Heart right ventricle (tissue), 16 donors: ENCODE results near the gene SLC2A6. TPM values are rescaled to one million over a fixed set of nuclear protein-coding genes. Genes with fewer than 3 reads are reported as not detected.

Source experiments
- ATAC-seq, 8 donors: fragments of 200-7000 bp; cut with Tn5 transposase; one replicate each; pipeline ENCODE4 v1.9.1; 2020; ENCODE audit warnings: mild to moderate bottlenecking in 8 of 8, moderate library complexity in 8 of 8, moderate number of reproducible peaks in 1 of 8
- DNase-seq, 2 donors: peaks; one replicate each; pipeline ENCODE4 v3.0.0-alpha.2; 2020
- H3K27ac ChIP-seq, 10 donors: fragments of 200-600 bp; sonication (generic) in 2 of 10; one replicate each; pipeline versions ENCODE4 v1.5.0 to v1.8.0; 2020 to 2022; ENCODE audit warnings: mild to moderate bottlenecking in 3 of 10
- H3K27me3 ChIP-seq, 7 donors: fragments of 200-600 bp; one replicate each; pipeline ENCODE4 v1.8.0; 2021 to 2022; ENCODE audit warnings: mild to moderate bottlenecking in 2 of 7
- H3K36me3 ChIP-seq, 9 donors: fragments of 200-600 bp; sonication (generic) in 1 of 9; one replicate each; pipeline versions ENCODE4 v1.5.0 to v1.8.0; 2020 to 2022; ENCODE audit warnings: mild to moderate bottlenecking in 2 of 9
- H3K4me1 ChIP-seq, 9 donors: fragments of 200-600 bp; sonication (generic) in 1 of 9; one replicate each; pipeline versions ENCODE4 v1.5.0 to v1.8.0; 2020 to 2022; ENCODE audit warnings: mild to moderate bottlenecking in 4 of 9
- H3K4me3 ChIP-seq, 10 donors: fragments of 200-600 bp; sonication (generic) in 2 of 10; one replicate each; pipeline versions ENCODE4 v1.5.0 to v1.8.0; 2020 to 2022; ENCODE audit warnings: mild to moderate bottlenecking in 7 of 10, moderate library complexity in 2 of 10
- H3K9me3 ChIP-seq, 11 donors: fragments of 200-600 bp in 10 of 11; sonication (generic) in 2 of 11; one replicate each; pipeline versions ENCODE4 v1.5.0 to v1.8.0; 2013 to 2022; ENCODE audit warnings: mild to moderate bottlenecking in 2 of 11, control low read depth in 1 of 11, moderate library complexity in 1 of 11
- CTCF ChIP-seq, 9 donors: fragments of 200-600 bp; sonication (generic) in 2 of 9; IDR thresholded peaks; one replicate each; pipeline versions ENCODE4 v1.5.0 to v1.8.0; 2021 to 2022; ENCODE audit warnings: antibody characterized with exemption in 9 of 9, mild to moderate bottlenecking in 5 of 9, moderate library complexity in 1 of 9
- WGBS, 2 donors: extraction: QIAGEN DNeasy Blood & Tissue Kit; methylation state at CpG; one replicate each; pipeline ENCODE4 v1.1.7; 2013; ENCODE audit warnings: inconsistent platforms in 1 of 2; 5-methylcytosine and 5-hydroxymethylcytosine counted together
- intact Hi-C, 10 donors: fragments of 100-400 bp; cut with DNase I; formaldehyde crosslinking; loops; one replicate each; pipeline versions ENCODE4 v1.11.1 to v1.14.2; 2022
- polyA plus RNA-seq, 2 donors: library from polyadenylated mRNA; stranded (reverse); fragments of 200-250 nt; gene quantifications; one replicate each; pipeline ENCODE4 v1.2.3, GENCODE V29; 2013
- total RNA-seq, 10 donors: library from RNA; stranded (reverse); fragmentation: NEBNext Ultra II Directional in 3 of 10; extraction: Animal tissue kit (Norgen Biotek cat#: 25700) in 3 of 10; gene quantifications; one replicate each; pipeline versions ENCODE4 v1.2.1 to v1.2.4, GENCODE V29; 2021 to 2023
- donor health status: Arrhythmogenic right ventricular cardiomyopathy.
- donor health status: ischemic (EF 13 %, LVEDD 7.1; RV severe dilation, severe dysfunction).
- donor health status: healthy with polysubstance abuse.
- donor health status: DM: no; HTN: yes; CAD: no.
- donor health status: DM: no; HTN: no; CAD: no.
- donor health status: ischemic (EF 25% LVEDD 6.9; RV normal size, moderate dysfunction).
- donor health status: ischemic (EF 25% LVEDD 5.7; RV mildly dilated, moderate dysfunction).
- donor health status: healthy.
- donor health status: DM: yes; HTN: yes; CAD: no.
- donor health status: Ischemic cardiomyopathy.
- donor health status: ischemic (EF 35%, LVEDD 5.7; RV mildly dilated, moderate dysfunction).
- donor health status: nonischemic (EF 11% LVEDD 7.7; RV severe dilation, severe dysfunction).
- donor health status: DM: yes; HTN: yes; CAD: no.
- donor health status: PGD.
- donor health status: ischemic (EF 29% LVEDD 5.4; RV normal size, mild dysfunction).
- donor health status: nonischemic (EF 23%, LVEDD 6.1; RV moderate dilation, normal function).

SLC2A6 gene
- total and polyA plus RNA-seq, 12 donors: 1.3 to 7.0 (median 2.5) TPM

- intact Hi-C loops: loop anchor here in 1 of 10 donors (5.0 kb wide), 1 partner anchor 1094 kb away; no protein-coding TSS in a partner anchor
- 1 to 2% methylated on average over 24 to 56 of the region's 57 CpGs for WGBS, 2 donors
- Histone ChIP-seq H3K27me3 (peaks cover 5 to 53% (median 41%) of the 10 kb centered on the region in 7 donors), H3K36me3 (no peaks in the 10 kb centered on the region), H3K4me3 (peak overlapping the region in 6 of 10 donors; percentile 12 to 38 (median 32)), H3K27ac (no peak overlapping the region), H3K4me1 (peaks cover 0 to 5% (median 3%) of the 10 kb centered on the region in 9 donors), H3K9me3 (no peaks in the 10 kb centered on the region)
- TF ChIP-seq CTCF (IDR thresholded peaks at IDR 0.05): peak in 1 of 9 donors; percentile 6
- DNase-seq (no peak), ATAC-seq (peak in 6 of 8 donors; percentile 12 to 42 (median 30))
Observed at GRCh38 chr9:133428617-133429101, 50.2 kb downstream of the SLC2A6 start.

- Histone ChIP-seq H3K27ac (no peak overlapping the region), H3K9me3 (no peaks in the 10 kb centered on the region), H3K36me3 (no peaks in the 10 kb centered on the region), H3K27me3 (peaks cover 5 to 53% (median 41%) of the 10 kb centered on the region in 7 donors), H3K4me1 (peaks cover 0 to 5% (median 3%) of the 10 kb centered on the region in 9 donors), H3K4me3 (peak overlapping the region in 3 of 10 donors; percentile 24 to 33 (median 33))
- 67 to 69% methylated on average over 10 of the region's 10 CpGs for WGBS, 2 donors
- ATAC-seq (no peak), DNase-seq (no peak)
- TF ChIP-seq CTCF (IDR thresholded peaks at IDR 0.05): no peak
- intact Hi-C loops: loop anchor here in 1 of 10 donors (5.0 kb wide), 1 partner anchor 1094 kb away; no protein-coding TSS in a partner anchor
Observed at GRCh38 chr9:133427658-133428348, 51.1 kb downstream of the SLC2A6 start.

- TF ChIP-seq CTCF (IDR thresholded peaks at IDR 0.05): no peak
- H3K36me3 ChIP-seq: no peaks in the 10 kb centered on the region
- no peak for DNase-seq
- intact Hi-C loops: loop anchor here in 1 of 10 donors (5.0 kb wide), 1 partner anchor 1096 kb away; no protein-coding TSS in a partner anchor
- ATAC-seq: no peak
- WGBS, 2 donors: 93% methylated on average over 11 of the region's 11 CpGs
- no peak overlapping the region for H3K4me3 ChIP-seq
- H3K4me1 ChIP-seq: peaks cover 0 to 5% (median 3%) of the 10 kb centered on the region in 9 donors
- no peaks in the 10 kb centered on the region for H3K9me3 ChIP-seq
- no peak overlapping the region for H3K27ac ChIP-seq
- H3K27me3 ChIP-seq: peaks cover 5 to 53% (median 41%) of the 10 kb centered on the region in 7 donors
Observed at GRCh38 chr9:133426011-133426410, 52.9 kb downstream of the SLC2A6 start.

DNA sequence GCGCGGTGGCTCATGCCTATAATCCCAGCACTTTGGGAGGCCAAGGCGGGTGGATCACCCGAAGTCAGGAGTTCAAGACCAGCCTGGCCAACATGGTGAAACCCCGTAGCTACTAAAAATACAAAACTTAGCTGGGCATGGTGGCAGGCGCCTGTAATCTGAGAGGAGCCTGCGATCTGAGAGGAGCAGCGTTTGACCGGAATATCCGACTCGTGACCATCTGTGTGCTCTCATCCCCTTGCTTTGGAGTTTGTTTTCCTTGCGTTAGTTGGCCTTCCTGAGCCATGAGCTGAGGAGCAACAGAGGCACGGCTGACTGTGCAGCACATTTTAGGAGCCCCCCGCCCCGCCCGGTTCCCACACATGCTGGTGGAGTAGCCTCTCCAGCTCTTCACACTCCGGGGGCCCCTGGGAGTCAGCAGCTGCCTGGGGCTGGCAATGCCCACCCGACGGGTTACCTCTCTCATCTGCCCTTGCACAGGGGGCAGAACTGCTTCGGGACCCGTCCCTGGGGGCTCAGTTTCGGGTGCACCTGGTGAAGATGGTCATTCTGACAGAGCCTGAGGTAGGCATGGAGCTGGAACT is 53.8 kb downstream of the SLC2A6 start:
- no peaks in the 10 kb centered on the region for H3K36me3 ChIP-seq
- DNase-seq (no peak), ATAC-seq (no peak)
- H3K27me3 ChIP-seq: peaks cover 5 to 53% (median 41%) of the 10 kb centered on the region in 7 donors
- 87 to 93% methylated on average over 22 of the region's 22 CpGs for WGBS, 2 donors
- H3K4me1 ChIP-seq: peaks cover 0 to 5% (median 3%) of the 10 kb centered on the region in 9 donors
- intact Hi-C loops: loop anchor here in 1 of 10 donors (5.0 kb wide), 1 partner anchor 1097 kb away; no protein-coding TSS in a partner anchor
- H3K4me3 ChIP-seq: no peak overlapping the region
- no peak for TF ChIP-seq CTCF (IDR thresholded peaks at IDR 0.05)
- H3K9me3 ChIP-seq: no peaks in the 10 kb centered on the region
- H3K27ac ChIP-seq: no peak overlapping the region
